A673 (cell line): ENCODE results near the gene SLC25A11. TPM values are rescaled to one million over a fixed set of nuclear protein-coding genes. Genes with fewer than 3 reads are reported as not detected.

Experiments
- microRNA-seq: library from miRNA; unstranded; fragments of <30 nt; microRNA quantifications from one replicate; pipeline ENCODE4 v1.2.0, GENCODE V29; 2021
- total RNA-seq: library from RNA; stranded (reverse); gene quantifications from 2 replicates; pipeline ENCODE4 v1.2.3, GENCODE V29; 2021

Gene SLC25A11
- total RNA-seq, 1 experiment from 2014 or later, result 113 TPM

Small RNAs within 50 kb of the gene (microRNA-seq; reads per million reads assigned to microRNA genes)
- not detected for gene MIR6864
- gene MIR6865, result not detected

Other genes with a start within 250 kb of the SLC25A11 start
- gene PELP1, start 235.9 kb downstream of the SLC25A11 start, total RNA-seq, result 142 and 161 TPM in 2 replicates
- 82.2 and 100 TPM in 2 replicates for gene ARRB2, start 229.4 kb downstream of the SLC25A11 start, total RNA-seq
- gene MED11, start 208.6 kb downstream of the SLC25A11 start, total RNA-seq, result 13.7 and 22.5 TPM in 2 replicates
- gene ZMYND15, start 200.2 kb downstream of the SLC25A11 start, total RNA-seq, result 0.17 and 0.37 TPM in 2 replicates
- gene CXCL16, start 200.1 kb downstream of the SLC25A11 start, total RNA-seq, result 4.0 and 6.0 TPM in 2 replicates
- gene TM4SF5, start 168.2 kb downstream of the SLC25A11 start, total RNA-seq, result not detected in 2 replicates
- 28.6 and 39.7 TPM in 2 replicates for gene VMO1, start 153.7 kb downstream of the SLC25A11 start, total RNA-seq
- gene GLTPD2, start 151.1 kb downstream of the SLC25A11 start, total RNA-seq, result not detected in 2 replicates
- gene PSMB6, start 143.9 kb downstream of the SLC25A11 start, total RNA-seq, result 332 and 371 TPM in 2 replicates
- 20.1 and 31.7 TPM in 2 replicates for gene PLD2, start 132.9 kb downstream of the SLC25A11 start, total RNA-seq
- gene MINK1, start 106.7 kb downstream of the SLC25A11 start, total RNA-seq, result 67.7 and 72.1 TPM in 2 replicates
- 2.7 and 4.8 TPM in 2 replicates for gene C17orf107, start 40.5 kb downstream of the SLC25A11 start, total RNA-seq
- gene CHRNE, start 36.9 kb downstream of the SLC25A11 start, total RNA-seq, result 0.21 and 0.79 TPM in 2 replicates
- not detected in 2 replicates for gene GP1BA, start 7.8 kb downstream of the SLC25A11 start, total RNA-seq
- 77.3 and 78.8 TPM in 2 replicates for gene RNF167, start 222 bp upstream of the SLC25A11 start, total RNA-seq
- 1,021 and 1,026 TPM in 2 replicates for gene PFN1, start 8.5 kb upstream of the SLC25A11 start, total RNA-seq
- gene ENO3, start 11.1 kb upstream of the SLC25A11 start, total RNA-seq, result 12.3 and 16.6 TPM in 2 replicates
- gene SPAG7, start 27.8 kb upstream of the SLC25A11 start, total RNA-seq, result 74.8 and 88.9 TPM in 2 replicates
- 16.3 and 24.8 TPM in 2 replicates for gene CAMTA2, start 47.6 kb upstream of the SLC25A11 start, total RNA-seq
- 0.62 and 0.72 TPM in 2 replicates for gene INCA1, start 57.5 kb upstream of the SLC25A11 start, total RNA-seq
- gene KIF1C, start 57.9 kb upstream of the SLC25A11 start, total RNA-seq, result 92.6 and 95.9 TPM in 2 replicates
- gene SLC52A1, start 95.4 kb upstream of the SLC25A11 start, total RNA-seq, result not detected in 2 replicates
- gene ZFP3, start 138.4 kb upstream of the SLC25A11 start, total RNA-seq, result 8.4 and 8.9 TPM in 2 replicates
- gene ZNF232, start 171.8 kb upstream of the SLC25A11 start, total RNA-seq, result 28.1 and 31.6 TPM in 2 replicates
- gene USP6, start 176.0 kb upstream of the SLC25A11 start, total RNA-seq, result 0.07 and 0.24 TPM in 2 replicates